Sigmoid colon (tissue), 7 donors: ENCODE data around the gene PLEKHA7. TPM values are rescaled to one million over a fixed set of nuclear protein-coding genes. Genes with fewer than 3 reads are reported as not detected.

Source experiments
- DNase-seq: peaks from one replicate; pipeline ENCODE4 v3.0.0-alpha.2; 2019
- H3K27ac ChIP-seq, 4 donors: fragments of 200-600 bp; sonication (generic); one replicate each; pipeline ENCODE4 v1.5.1; 2016 to 2019; ENCODE audit warnings: mild to moderate bottlenecking in 1 of 4
- H3K27me3 ChIP-seq, 3 donors: fragments of 200-600 bp; sonication (generic); one replicate each; pipeline ENCODE4 v1.5.1; 2019; ENCODE audit warnings: mild to moderate bottlenecking in 1 of 3
- H3K36me3 ChIP-seq, 4 donors: fragments of 200-600 bp; sonication (generic); one replicate each; pipeline ENCODE4 v1.5.1; 2016 to 2019
- H3K4me1 ChIP-seq, 4 donors: fragments of 200-600 bp; sonication (generic); one replicate each; pipeline ENCODE4 v1.5.1; 2017 to 2019
- H3K4me3 ChIP-seq, 4 donors: fragments of 200-600 bp; sonication (generic); one replicate each; pipeline ENCODE4 v1.5.1; 2017 to 2019; ENCODE audit warnings: mild to moderate bottlenecking in 2 of 4, moderate library complexity in 1 of 4
- H3K9me3 ChIP-seq, 4 donors: fragments of 200-600 bp in 3 of 4; sonication (generic) in 3 of 4; one replicate each; pipeline versions ENCODE4 v1.5.1 to v1.6.1; 2013 to 2019
- CTCF ChIP-seq, 4 experiments: fragments of 450-650 bp in 3 of 4; fragments of 200-600 bp in 1 of 4; IDR thresholded peaks; one replicate each; pipeline ENCODE4 v1.5.1; 2016 to 2019; ENCODE audit warnings: antibody characterized with exemption in 4 of 4, mild to moderate bottlenecking in 3 of 4, moderate library complexity in 2 of 4
- EP300 ChIP-seq, 4 donors: sonication (generic); formaldehyde crosslinking; IDR thresholded peaks; one replicate each; pipeline ENCODE4 v1.6.1; 2017; ENCODE audit warnings: antibody characterized with exemption in 4 of 4
- POLR2A ChIP-seq, 2 donors: fragments of 450-650 bp; IDR thresholded peaks; one replicate each; pipeline ENCODE4 v1.6.1; 2016; ENCODE audit warnings: antibody characterized with exemption in 2 of 2, mild to moderate bottlenecking in 2 of 2, moderate library complexity in 2 of 2
- POLR2AphosphoS5 ChIP-seq, 4 donors: sonication (generic); formaldehyde crosslinking; IDR thresholded peaks; one replicate each; pipeline ENCODE4 v1.6.1; 2017; ENCODE audit warnings: antibody characterized with exemption in 4 of 4
- WGBS, 2 donors: extraction: QIAGEN DNeasy Blood & Tissue Kit; methylation state at CpG; one replicate each; pipeline ENCODE4 v1.1.7; 2013; 5-methylcytosine and 5-hydroxymethylcytosine counted together
- intact Hi-C: fragments of 100-400 bp; cut with DNase I; formaldehyde crosslinking; loops from one replicate; pipeline ENCODE4 v1.15.1; 2023
- polyA plus RNA-seq, 3 donors: library from polyadenylated mRNA; stranded (reverse); fragments of 200-250 nt; gene quantifications; one replicate each; pipeline ENCODE4 v1.2.3, GENCODE V29; 2013
- total RNA-seq, 4 donors: library from RNA; depleted of rRNA; stranded (reverse); fragments of >200 nt; gene quantifications; one replicate each; pipeline ENCODE4 v1.1.0, GENCODE V29; 2016
- donor health status: healthy with polysubstance abuse.
- donor health status: Bipolar disorder and iron deficiency.
- donor health status: healthy.

Gene PLEKHA7
- total and polyA plus RNA-seq, 7 donors: 2.9 to 45.3 (median 10.2) TPM

GRCh38 chr11:17008099-17008498, 6.1 kb downstream of the PLEKHA7 start:
- H3K27me3 ChIP-seq: peaks cover 0 to 1% (median 0%) of the 10 kb centered on the region in 3 donors
- DNase-seq: peak; percentile 42
- intact Hi-C loops: no loop called here
- no peaks in the 10 kb centered on the region for H3K9me3 ChIP-seq
- no peak overlapping the region for H3K4me3 ChIP-seq
- H3K4me1 ChIP-seq: no peaks in the 10 kb centered on the region
- TF ChIP-seq EP300 (IDR thresholded peaks at IDR 0.05) (no peak), POLR2A (IDR thresholded peaks at IDR 0.05) (no peak), POLR2AphosphoS5 (IDR thresholded peaks at IDR 0.05) (no peak), CTCF (IDR thresholded peaks at IDR 0.05) (no peak)
- 89 to 93% methylated on average over 3 of the region's 3 CpGs for WGBS, 2 donors
- no peaks in the 10 kb centered on the region for H3K36me3 ChIP-seq
- no peak overlapping the region for H3K27ac ChIP-seq

- no peak overlapping the region for H3K27ac ChIP-seq
- TF ChIP-seq CTCF (IDR thresholded peaks at IDR 0.05): no peak
- TF ChIP-seq EP300 (IDR thresholded peaks at IDR 0.05): no peak
- TF ChIP-seq POLR2AphosphoS5 (IDR thresholded peaks at IDR 0.05): no peak
- no peak for TF ChIP-seq POLR2A (IDR thresholded peaks at IDR 0.05)
- 16% methylated on average over 3 of the region's 3 CpGs for WGBS, 2 donors
These were observed 8.6 kb downstream of the PLEKHA7 start for GRCh38 chr11:17005646-17006045.

GRCh38 chr11:17004486-17005148, 9.6 kb downstream of the PLEKHA7 start:
- Histone ChIP-seq H3K36me3 (no peaks in the 10 kb centered on the region), H3K27me3 (no peaks in the 10 kb centered on the region), H3K9me3 (no peaks in the 10 kb centered on the region), H3K27ac (no peak overlapping the region), H3K4me3 (no peak overlapping the region), H3K4me1 (no peaks in the 10 kb centered on the region)
- intact Hi-C loops: no loop called here
- WGBS, 2 donors: 39 to 67% methylated on average over 7 of the region's 7 CpGs
- TF ChIP-seq POLR2A (IDR thresholded peaks at IDR 0.05) (no peak), EP300 (IDR thresholded peaks at IDR 0.05) (no peak), POLR2AphosphoS5 (IDR thresholded peaks at IDR 0.05) (no peak), CTCF (IDR thresholded peaks at IDR 0.05) (no peak)
- DNase-seq: no peak

More at GRCh38 chr11:17005646-17006045, 8.6 kb downstream of the PLEKHA7 start:
- intact Hi-C loops: no loop called here
- Histone ChIP-seq H3K4me3 (no peak overlapping the region), H3K27me3 (no peaks in the 10 kb centered on the region), H3K9me3 (no peaks in the 10 kb centered on the region), H3K36me3 (no peaks in the 10 kb centered on the region), H3K4me1 (no peaks in the 10 kb centered on the region)
- no peak for DNase-seq

- intact Hi-C loops: no loop called here
- no peak for DNase-seq
- Histone ChIP-seq H3K27ac (no peak overlapping the region), H3K36me3 (no peaks in the 10 kb centered on the region), H3K4me1 (no peaks in the 10 kb centered on the region), H3K9me3 (no peaks in the 10 kb centered on the region), H3K27me3 (no peaks in the 10 kb centered on the region), H3K4me3 (no peak overlapping the region)
- WGBS, 2 donors: 25 to 61% methylated on average over 2 of the region's 2 CpGs
- TF ChIP-seq EP300 (IDR thresholded peaks at IDR 0.05) (no peak), POLR2AphosphoS5 (IDR thresholded peaks at IDR 0.05) (no peak), POLR2A (IDR thresholded peaks at IDR 0.05) (no peak), CTCF (IDR thresholded peaks at IDR 0.05) (no peak)
These were observed 10.8 kb downstream of the PLEKHA7 start for GRCh38 chr11:17003426-17003825.

- 91 to 93% methylated on average over 4 of the region's 4 CpGs for WGBS, 2 donors
- TF ChIP-seq CTCF (IDR thresholded peaks at IDR 0.05) (no peak), POLR2A (IDR thresholded peaks at IDR 0.05) (no peak), POLR2AphosphoS5 (IDR thresholded peaks at IDR 0.05) (no peak), EP300 (IDR thresholded peaks at IDR 0.05) (no peak)
- H3K4me1 ChIP-seq: no peaks in the 10 kb centered on the region
- no peak overlapping the region for H3K27ac ChIP-seq
- intact Hi-C loops: no loop called here
- H3K27me3 ChIP-seq: no peaks in the 10 kb centered on the region
- H3K4me3 ChIP-seq: no peak overlapping the region
- H3K36me3 ChIP-seq: no peaks in the 10 kb centered on the region
- DNase-seq: no peak
- H3K9me3 ChIP-seq: no peaks in the 10 kb centered on the region
These were observed 11.7 kb downstream of the PLEKHA7 start for GRCh38 chr11:17002543-17002942.
